LNCaP clone FGC (cell line): ENCODE data around the gene HINFP.
A peak's percentile ranks its signal among the peaks of the same experiment; 100 is the strongest.
"Not testable (repeated sequence)": the region's sequence is repeated elsewhere in the genome, so short reads cannot be mapped to it uniquely, and the experiment has no call there.

Source experiments
- DNase-seq: peaks from one replicate; pipeline ENCODE4 v3.0.0-alpha.2; 2011; ENCODE audit warnings: low read depth
- H3K4me3 ChIP-seq: 2 replicates; pipeline ENCODE4 v1.5.1; 2011; ENCODE audit warnings: mild to moderate bottlenecking, low read depth, low read length, control low read depth
- CTCF ChIP-seq: IDR thresholded peaks from 2 replicates; pipeline ENCODE4 v1.5.1; 2012; ENCODE audit warnings: mild to moderate bottlenecking; ENCODE audit not compliant: control insufficient read depth, insufficient read depth; ENCODE audit errors: extremely low read depth

HINFP gene

GRCh38 chr11:119157063-119157462 is 35.7 kb downstream of the HINFP start:
- peak; percentile 31 for DNase-seq
- no peak overlapping the region for H3K4me3 ChIP-seq
- TF ChIP-seq CTCF: no peak

- no peak for DNase-seq
- TF ChIP-seq CTCF: no peak
These were observed 37.1 kb downstream of the HINFP start for GRCh38 chr11:119158467-119158866.

GRCh38 chr11:119160151-119160550 is 38.8 kb downstream of the HINFP start:
- no peak overlapping the region for H3K4me3 ChIP-seq
- no peak for TF ChIP-seq CTCF
- no peak for DNase-seq

More at GRCh38 chr11:119158467-119158866, 37.1 kb downstream of the HINFP start:
- no peak overlapping the region for H3K4me3 ChIP-seq

- DNase-seq: no peak
- H3K4me3 ChIP-seq: no peak overlapping the region
- no peak for TF ChIP-seq CTCF
These were observed 40.5 kb downstream of the HINFP start for GRCh38 chr11:119161871-119162270.

GRCh38 chr11:119166368-119167076 is 45.1 kb downstream of the HINFP start:
- no peak overlapping the region for H3K4me3 ChIP-seq
- TF ChIP-seq CTCF: no peak
- no peak for DNase-seq

- not testable (repeated sequence) for DNase-seq, H3K4me3 ChIP-seq
These were observed 45.7 kb downstream of the HINFP start for GRCh38 chr11:119167077-119167458.

DNA sequence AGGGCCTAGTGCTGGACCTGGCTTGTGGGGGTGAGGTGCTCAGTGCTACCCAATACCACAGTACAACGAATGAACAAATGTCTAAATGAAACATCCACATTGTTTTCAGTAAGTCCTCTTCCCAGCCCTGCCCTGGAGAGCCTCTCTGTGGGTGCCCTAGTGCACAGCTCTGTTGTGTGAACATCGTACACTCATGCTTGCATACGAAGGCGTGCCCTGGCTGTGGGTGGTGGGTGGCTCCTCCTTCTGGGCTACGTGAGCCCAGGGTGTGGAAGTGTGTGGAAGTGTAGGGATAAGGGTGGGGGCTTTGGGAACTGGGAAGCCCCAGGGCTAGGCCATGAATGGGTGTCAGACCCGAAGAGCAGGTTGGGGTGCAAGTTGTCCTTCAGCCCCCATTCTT is 46.6 kb downstream of the HINFP start:
- no peak overlapping the region for H3K4me3 ChIP-seq
- TF ChIP-seq CTCF: no peak
- DNase-seq: no peak
